HG03039 (cell line): ENCODE measurements around the gene CMC4.

Source experiments
- ATAC-seq: cut with Tn5 transposase; IDR thresholded peaks from one replicate; pipeline ENCODE4 v1.9.1; 2021; ENCODE audit warnings: mild to moderate bottlenecking, moderate library complexity; ENCODE audit not compliant: unreplicated experiment

CMC4 gene

DNA sequence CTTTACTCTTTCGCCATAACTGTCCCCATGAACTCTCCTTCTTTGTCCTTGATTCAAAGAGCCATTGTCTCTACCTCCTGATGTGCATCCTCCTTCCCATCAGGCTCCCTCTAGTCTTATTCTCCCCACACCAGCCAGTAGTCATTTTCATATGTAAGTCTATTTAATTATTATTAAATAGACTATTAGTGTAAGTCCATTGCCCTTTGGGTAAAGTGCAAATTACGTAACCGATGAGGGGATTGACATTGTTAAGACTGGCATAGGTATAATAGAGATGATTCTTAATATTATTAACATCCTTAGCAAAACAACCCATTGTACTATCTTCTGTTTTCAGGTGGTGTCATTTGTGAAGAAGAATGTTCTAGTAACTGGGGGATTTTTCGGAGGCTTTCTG lies 16.7 kb downstream of the CMC4 start:
- ATAC-seq = no peak

DNA sequence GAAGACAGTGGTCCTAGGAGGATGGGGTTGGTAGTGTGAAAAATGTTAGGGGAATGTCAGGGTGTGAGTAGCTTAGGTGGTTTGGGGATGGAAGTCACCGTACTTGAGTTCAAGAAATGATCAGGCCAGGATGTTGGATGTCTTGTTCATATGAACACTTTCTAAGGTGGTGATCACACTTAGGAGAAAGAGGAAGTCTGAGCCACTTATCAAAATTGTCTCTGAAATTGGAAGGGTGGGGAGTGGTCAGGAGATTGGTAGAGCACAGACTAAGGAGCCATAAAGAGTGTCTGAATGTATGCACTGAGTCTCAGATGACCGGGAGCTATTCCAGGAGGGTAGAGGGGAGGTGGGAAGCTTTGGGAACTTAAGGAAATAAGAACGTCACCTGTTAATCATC lies 17.3 kb downstream of the CMC4 start:
- no peak for ATAC-seq

DNA sequence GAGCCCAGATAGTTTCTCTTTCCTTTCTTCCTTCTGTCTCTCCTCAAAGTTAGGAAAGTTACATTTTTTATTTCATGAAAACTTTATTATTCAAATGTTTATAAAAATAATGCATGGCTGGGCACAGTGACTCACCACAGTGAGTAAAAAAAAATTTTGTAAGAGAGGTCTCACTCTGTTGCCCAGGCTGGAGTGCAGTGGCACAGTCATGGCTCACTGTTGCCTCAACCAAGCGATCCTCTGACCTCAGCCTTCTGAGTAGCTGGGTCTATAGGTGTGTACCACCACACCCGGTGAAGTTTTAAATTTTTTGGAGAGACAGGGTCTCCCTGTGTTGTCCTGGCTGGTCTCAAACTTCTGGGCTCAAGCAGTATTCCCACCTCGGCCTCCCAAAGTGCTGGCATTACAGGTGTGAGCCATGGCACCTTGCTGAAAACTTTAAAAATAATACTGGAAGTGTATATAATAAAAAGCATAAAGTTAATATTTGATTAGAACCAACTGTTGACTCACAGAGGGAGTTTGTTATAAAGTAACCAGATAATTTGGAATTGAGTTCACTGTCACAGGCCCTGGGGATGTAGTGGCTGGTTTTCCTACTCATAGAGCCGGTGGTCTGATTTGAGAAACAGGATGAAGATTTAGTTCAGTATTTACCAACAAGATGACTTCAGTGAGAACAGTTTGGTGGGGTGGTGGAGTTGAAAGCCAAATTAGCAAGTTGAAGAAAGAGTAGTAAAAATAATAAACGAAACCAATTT lies 18.0 kb downstream of the CMC4 start:
- ATAC-seq = no peak

DNA sequence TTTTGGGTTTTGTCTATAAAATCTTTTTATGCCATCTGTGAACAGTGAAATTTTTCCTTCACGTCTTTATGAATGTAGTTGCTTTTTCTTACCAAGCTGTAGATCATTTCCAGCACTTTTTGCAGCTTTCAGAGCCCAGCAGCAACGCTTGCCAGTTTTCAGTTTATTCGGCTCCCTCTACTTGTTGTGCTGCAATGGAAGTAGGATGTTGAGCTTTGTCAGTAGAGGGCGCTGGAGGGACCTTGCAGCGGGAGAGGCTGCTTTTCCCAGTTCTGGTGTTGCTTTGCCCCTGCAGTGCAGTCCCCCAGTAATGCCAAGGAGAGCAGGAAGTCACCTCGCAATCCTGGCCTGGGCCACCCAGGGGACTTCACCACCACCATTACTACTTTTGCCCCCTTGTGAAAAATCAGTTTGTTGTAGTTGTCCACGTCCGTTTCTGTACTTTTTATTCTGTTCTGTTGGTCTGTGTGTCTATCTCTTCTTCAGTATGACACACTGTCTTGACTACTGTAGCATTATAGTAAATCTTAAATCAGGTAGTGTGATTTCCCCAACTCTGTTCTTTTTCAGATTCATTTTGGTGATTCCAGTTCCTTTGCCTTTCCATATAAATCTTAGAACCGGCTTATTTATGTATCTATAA lies 21.8 kb downstream of the CMC4 start:
- ATAC-seq = no peak

DNA sequence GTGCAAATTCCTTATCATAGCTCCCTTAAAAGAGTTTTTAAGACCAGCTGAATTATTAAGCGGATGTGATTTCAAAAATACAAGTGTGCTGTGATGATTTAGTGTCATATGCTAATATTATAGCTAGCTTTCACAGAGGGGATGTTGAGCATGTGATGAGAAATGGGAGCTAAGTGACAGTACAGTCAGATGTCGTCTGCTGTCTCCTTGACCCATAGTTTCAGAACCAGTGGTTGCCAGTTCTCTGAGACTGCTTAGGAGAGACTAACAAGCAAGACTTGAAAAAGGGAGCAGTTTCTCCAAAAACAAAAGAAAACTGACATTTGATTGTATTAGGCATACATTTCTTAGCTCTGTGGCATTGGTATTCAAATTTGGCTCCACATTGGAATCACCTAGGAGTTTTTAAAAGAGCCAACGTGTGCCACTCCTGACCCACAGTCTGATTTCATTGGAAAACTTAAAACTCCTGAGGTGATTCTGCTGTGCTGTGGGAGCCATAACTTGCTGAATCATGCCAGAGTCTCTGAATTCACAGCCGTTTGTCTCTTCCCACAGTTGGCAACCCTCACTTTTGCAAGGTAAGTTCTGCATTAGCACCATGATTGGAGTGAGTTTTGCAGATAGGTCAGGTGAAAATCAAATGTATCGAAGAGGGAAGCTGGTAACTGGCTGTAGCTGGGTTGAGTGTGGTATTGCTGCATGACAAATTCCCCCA lies 24.0 kb downstream of the CMC4 start:
- ATAC-seq = no peak

DNA sequence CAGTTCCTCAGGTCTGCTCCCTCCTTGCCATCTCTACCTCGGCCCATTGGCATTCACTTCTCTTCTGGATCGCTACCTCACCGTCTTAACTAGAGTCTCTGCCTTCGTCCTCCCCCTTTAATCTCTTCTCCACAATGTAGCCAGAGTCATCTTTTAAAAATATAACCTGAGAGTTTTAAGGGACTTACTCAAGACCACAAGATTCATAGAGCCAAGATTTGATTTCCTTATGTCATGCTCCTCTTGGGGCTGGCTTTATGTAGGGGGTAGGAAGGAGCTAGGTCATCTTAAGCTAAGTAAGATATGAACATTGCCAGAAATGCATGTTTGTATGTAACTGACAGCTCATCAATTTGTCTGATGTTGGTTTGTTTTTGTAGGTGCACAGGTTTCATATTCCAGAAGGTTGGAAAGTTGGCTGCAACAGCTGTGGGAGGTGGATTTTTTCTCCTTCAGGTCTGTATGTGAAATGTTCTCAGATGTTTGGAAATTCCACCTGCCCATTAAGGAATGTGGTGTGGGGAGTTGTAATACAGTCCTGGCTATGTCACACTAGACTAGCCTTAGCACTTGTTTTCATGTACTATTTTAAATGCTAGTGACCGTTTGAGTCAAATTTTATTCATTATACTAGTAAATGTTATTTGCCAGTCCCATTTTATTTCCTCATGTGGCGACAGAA lies 24.7 kb downstream of the CMC4 start:
- ATAC-seq = no peak

DNA sequence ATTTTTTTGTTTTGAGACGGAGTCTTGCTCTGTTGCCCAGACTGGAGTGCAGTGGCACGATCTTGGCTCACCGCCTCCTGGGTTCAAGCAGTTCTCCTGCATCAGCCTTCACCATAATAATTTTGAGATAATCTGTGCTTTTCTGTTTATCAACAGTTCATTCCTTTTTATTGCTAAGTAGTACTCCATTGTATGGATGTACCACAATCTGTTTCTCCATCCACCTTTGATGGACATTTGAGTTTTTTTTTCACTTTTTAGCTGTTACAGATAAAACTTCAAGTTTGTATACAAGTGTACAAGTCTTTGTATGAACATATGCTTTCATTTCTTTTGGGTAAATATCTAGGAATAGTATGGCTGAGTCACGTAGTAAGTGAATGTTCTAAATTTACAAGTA lies 35.2 kb downstream of the CMC4 start:
- no peak for ATAC-seq

DNA sequence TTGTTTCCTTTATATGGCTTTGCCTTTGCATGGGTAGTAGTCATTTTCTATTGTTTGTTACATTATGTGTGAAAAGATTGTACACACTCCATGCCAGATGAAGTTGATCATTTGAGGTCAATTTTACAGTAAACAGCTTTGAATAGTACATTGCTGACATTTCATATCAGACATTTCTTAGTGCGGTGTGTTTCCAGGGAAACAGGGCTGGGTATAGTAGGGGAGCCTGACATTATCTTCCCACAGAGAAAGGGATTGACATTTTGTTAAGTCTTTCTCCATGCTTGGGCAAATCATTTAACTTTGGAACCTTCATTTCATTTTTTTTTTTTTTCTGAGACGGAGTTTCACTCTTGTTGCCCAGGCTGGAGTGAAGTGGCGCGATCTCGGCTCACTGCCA lies 39.3 kb downstream of the CMC4 start:
- no peak for ATAC-seq

DNA sequence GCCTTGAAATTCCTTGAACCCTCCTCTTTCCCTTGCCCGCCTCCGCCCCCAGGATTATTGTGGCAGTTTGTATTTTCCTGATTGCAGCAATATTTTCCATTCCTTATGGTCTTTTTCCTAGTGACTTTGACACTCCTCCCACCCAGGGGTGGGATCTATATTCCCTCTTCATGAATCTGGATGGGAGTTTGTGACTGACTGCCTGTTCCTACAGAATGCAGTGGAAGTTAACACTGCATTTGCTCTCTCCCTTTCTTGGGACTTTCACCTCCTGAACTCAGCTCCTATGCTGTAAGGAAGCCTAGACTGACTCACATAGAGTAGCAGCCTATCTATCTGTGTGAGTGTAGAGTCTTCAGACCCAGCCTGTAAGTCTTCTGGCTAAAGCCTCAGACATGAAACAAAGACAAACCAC lies 42.1 kb downstream of the CMC4 start:
- no peak for ATAC-seq

DNA sequence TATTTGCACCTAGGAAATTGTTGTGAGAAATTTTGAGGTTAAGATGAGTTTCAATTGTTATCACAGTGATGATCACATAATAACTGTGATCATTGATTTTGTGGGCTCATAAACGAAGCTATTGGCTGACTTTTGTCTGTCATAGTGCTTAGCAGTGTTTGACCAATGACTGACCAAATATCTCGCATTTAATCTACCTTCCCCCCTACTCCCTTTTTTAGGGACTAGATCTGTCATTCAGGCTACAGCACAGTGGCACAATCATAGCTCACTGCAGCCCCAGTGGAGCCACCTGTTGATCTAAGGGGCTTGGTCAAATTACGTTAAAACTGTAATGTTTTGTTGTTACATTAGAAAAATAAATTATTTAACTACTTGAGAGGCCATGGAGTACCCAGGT lies 42.8 kb downstream of the CMC4 start:
- no peak for ATAC-seq

DNA sequence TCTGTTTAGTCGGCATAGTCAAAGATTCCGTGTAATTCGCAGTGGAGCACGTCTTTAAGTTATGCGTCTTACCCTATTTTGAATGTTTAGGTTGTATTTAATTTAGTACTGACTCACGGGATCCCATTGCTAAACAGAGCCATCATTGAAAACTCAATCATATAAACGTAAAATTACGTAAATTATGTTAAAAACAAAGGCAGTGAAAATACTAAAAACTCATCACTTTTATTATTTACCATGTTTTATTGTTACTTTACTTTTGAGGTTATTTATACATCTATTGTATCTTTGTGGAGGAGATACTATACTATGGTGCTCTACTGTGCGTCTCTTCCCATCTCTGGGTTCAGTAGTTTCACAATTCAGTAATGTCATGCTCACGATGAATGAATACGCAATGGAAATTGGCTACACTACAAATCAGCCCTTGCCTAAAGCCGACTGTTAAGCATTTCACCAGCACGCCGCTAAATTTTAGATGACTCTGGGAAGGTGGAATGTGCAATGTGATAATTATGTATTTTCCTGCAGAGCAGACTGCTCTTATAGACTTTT lies 43.3 kb downstream of the CMC4 start:
- no peak for ATAC-seq

DNA sequence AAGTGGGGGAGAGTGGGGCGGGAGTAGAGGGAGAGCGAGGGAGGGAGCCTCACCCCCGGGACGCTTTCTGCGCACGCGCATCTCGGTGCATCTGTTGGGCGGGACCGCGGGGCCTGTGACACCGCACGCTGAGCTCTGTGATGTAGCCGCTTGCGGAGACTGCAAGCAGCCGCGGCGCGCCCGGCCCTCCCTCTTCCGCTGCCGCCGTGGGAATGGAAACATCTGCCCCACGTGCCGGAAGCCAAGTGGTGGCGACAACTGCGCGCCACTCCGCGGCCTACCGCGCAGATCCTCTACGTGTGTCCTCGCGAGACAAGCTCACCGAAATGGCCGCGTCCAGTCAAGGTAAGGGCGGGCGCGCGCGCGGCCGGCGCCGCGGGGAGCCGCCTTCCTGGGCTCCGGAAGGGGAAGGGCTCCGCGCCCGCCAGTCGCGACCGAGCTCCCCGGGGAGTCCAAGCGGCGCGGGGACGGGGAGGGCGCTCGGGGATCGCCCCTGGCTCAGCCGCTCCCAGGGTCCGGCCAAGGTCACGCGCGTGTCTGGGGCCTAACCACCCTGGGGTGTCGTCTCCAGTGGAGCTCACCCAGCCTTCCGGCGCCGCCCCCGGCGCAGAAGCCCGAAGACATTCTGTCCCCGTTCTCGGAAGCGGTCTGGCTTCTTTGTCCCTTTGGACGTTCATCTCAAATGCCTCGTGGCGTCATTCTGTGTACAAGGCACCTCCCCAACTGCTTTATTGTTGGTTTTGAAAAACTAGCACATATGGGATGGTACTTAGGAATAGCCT lies 44.0 kb downstream of the CMC4 start, which contains the start of gene FUNDC2:
TSS of gene FUNDC2 (plus strand) at position 118 of the 782 bp plus-strand sequence. CDS start at position 213, 95 bp downstream.
- ATAC-seq = peak; percentile 94

DNA sequence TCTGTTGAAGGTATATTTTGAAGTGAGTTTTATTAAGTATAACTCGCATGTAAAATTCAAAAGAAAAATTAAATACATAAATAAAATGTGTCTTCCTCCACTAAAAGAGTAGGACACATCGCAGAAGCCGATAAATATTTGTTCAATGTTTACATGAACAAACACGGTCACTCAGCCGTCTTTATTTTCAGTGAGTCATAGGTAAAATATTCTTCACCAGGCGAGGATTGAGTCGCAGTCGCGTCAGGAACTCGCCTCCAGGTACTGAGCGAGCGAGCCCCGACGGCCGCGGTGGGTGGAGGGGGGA lies 44.6 kb downstream of the CMC4 start:
- no peak for ATAC-seq

DNA sequence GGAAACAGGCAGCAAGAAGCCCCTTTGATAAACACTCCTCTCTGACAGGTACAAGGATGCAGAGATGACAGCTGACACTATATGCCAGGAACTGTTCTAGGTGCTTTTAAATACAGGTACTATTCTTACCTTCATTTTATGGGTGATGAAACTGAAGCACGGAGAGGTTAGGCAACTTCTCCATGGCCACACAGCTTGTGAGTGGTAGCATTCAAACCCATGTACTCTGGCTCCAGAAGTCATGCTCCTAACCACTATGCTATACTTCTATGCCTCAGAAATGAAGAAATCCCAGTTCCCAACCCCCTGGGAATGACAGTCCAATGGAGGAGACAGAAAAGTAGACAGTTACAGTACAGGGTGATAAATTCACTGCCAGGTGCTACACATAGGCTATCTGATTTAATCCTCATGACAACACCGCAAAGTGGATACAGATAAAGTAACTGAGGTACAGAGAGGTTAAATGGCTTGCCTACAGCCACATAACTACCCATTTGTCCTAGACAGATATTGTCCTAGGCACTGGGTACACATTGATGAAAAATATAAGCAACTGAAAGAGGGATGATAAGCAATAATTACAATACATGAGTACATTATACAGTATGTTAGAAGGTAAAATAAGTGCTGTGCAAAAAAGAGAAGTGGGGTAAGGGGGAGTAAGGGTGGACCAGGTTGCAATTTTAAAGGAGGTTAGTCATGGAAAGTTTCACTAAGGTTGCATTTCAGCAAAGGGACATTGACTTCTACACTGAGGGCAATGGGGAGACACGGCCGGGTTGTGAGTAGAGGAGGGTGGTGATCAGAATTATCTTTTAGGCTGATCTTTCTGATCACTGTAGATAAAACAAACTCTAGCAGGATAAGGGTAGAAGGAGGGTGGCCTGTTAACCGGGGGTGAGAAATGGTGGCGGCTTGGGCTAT lies 46.8 kb downstream of the CMC4 start:
- ATAC-seq = no peak

DNA sequence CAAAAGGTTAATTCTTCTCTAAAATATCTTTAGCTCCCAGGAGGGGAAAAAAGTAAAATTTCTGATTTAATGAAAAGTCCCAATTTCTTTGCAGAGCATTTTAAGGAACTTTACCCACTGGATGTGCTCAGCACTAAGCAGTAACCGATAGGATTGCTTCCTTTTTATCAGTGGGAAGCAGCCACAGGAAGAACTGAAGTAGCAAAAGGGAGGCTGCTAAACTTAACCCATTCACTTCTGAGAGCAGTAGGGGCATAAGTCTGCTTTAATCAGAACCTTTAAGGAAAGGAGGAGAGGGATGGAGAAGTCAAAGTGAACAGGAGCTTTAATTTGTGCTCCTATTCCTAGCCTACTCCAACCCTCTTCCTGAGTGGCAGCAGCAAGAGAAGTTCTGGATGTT lies 48.4 kb downstream of the CMC4 start, which contains the start of gene F8:
TSS of gene F8 (minus strand) at position 139 of the 400 bp plus-strand sequence. CDS start 171 bp downstream, outside the sequence.
- ATAC-seq = no peak

DNA sequence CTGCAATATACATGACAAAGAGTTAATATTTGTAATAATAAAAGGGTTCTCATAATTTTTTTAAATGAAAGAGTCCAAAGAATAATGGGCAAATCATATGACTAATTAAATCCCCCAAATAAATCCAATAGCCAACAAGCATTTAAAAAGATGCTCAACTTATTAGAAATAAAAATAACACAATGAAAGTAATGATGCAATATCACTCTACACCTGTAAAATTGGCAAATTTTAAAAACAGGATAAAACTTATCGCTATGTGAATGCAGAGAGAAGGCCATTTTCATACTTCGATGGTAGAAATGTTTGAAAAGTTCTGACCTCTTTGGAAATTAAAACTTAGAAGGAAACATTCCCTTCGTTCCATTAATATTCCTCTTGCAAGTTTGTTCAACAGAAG lies 50.3 kb downstream of the CMC4 start:
- ATAC-seq = no peak
